ENCODE results near the gene CHMP1A. TPM values are rescaled to one million over a fixed set of nuclear protein-coding genes. Genes with fewer than 3 reads are reported as not detected.

CHMP1A gene
- total RNA-seq, 1 donor from 2014 or later: 40.6 TPM

DNA sequence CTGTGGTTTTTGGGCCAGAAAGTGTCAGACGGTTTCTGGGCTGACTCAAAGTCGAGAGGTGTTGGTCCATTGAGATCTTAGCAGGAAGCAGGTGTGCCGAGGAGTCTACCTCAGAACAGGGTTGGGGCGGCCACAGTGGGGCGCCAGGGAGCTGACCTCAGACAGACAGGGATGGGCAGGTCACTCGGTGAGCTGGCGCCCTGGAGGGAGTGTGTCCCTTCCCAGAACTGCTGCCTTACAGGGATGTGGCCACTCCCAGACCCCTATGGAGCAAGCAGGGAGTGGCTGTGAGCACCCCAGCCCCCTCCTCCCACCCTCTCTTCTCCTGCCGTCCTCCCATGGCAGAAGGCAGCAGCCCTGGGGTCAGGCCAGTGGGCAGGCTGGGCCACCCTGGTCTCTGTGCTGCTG lies 58.1 kb downstream of the CHMP1A start:
- no peak for DNase-seq (ENCODE audit: missing footprints)
- no peak for ATAC-seq

DNA sequence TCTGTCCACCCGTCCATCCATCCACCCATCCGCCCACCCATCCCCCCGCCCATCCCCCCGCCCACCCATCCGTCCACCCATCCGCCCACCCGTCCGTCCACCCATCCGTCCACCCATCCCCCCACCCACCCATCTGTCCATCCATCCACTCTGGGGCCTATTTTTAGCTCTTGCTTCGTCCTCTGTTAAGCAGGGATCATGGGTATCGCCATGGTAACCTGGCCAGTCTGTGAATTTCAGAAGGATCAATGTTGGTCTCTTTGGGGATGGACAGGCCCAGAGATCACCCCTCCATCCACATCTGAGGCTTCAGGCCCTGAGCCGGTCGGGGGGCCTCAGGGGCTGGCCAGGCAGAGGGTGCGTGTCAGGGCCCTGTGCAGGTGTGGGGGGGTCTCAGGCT lies 59.3 kb downstream of the CHMP1A start:
- intact Hi-C loops (cut with DNase I): no loop called here
- DNase-seq (ENCODE audit: missing footprints) (no peak), ATAC-seq (no peak)

More for the DNA sequence above, 58.1 kb downstream of the CHMP1A start:
- intact Hi-C loops (cut with DNase I): no loop called here

- intact Hi-C loops (cut with DNase I): no loop called here
- no peak for ATAC-seq
Measured at GRCh38 chr16:89596957-89597649, 60.4 kb downstream of the CHMP1A start.

DNA sequence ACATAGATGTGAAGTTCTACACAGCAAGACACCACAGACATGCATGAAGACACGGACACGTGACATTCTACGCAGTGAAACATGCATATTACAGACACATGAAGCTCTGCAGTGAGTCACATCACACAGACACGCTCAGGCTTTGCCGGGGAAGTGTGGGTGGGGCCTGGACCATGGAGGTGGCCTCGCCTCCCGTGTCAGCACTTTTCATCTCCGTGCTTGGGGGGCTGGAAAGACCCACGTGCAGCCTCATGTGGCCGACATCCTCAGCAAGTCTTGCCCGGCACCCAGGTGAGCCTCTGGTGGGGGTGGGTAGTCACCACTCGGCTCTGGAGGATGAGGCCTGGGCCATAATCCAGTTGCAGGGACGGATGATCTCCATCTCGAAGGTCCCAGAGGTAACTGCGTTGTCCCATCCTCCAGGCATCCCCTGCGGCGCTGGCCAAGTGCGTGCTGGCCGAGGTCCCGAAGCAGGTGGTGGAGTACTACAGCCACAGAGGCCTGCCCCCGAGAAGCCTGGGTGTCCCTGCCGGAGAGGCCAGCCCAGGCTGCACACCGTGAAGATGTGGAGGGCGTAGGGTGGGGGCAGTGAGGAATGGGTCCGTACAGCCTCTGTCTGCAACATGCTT lies 61.3 kb downstream of the CHMP1A start:
- ATAC-seq: peak; percentile 24
- DNase-seq (ENCODE audit: missing footprints): no peak
- intact Hi-C loops (cut with DNase I): no loop called here

More at GRCh38 chr16:89596957-89597649, 60.4 kb downstream of the CHMP1A start:
- DNase-seq (ENCODE audit: missing footprints): no peak

GRCh38 chr16:89595330-89596060 lies 62.0 kb downstream of the CHMP1A start:
- no peak for ATAC-seq
- no peak for DNase-seq (ENCODE audit: missing footprints)
- intact Hi-C loops (cut with DNase I): no loop called here

Other genes with a start within 250 kb of the CHMP1A start
- gene ANKRD11, start 167.1 kb downstream of the CHMP1A start, total RNA-seq: 64.9 TPM
- gene SPG7, start 149.3 kb downstream of the CHMP1A start, total RNA-seq: 96.1 TPM
- gene RPL13, start 97.0 kb downstream of the CHMP1A start, total RNA-seq: 1,162 TPM
- gene CPNE7, start 82.0 kb downstream of the CHMP1A start, total RNA-seq: not detected
- gene DPEP1, start 44.1 kb downstream of the CHMP1A start, total RNA-seq: not detected
- 1.6 TPM for gene SPATA33, start 128 bp upstream of the CHMP1A start, total RNA-seq
- 21.9 TPM for gene CDK10, start 29.0 kb upstream of the CHMP1A start, total RNA-seq
- gene SPATA2L, start 44.0 kb upstream of the CHMP1A start, total RNA-seq: 3.4 TPM
- 11.1 TPM for gene VPS9D1, start 63.2 kb upstream of the CHMP1A start, total RNA-seq
- gene ZNF276, start 63.8 kb upstream of the CHMP1A start, total RNA-seq: 10.6 TPM
- 2.8 TPM for gene FANCA, start 158.9 kb upstream of the CHMP1A start, total RNA-seq
- 0.54 TPM for gene SPIRE2, start 170.8 kb upstream of the CHMP1A start, total RNA-seq
- gene TCF25, start 215.9 kb upstream of the CHMP1A start, total RNA-seq: 82.2 TPM

All from Right ventricle myocardium inferior (tissue), 1 donor.